Fibroblast of lung (primary cell): ENCODE measurements around the gene RPAIN. TPM values are rescaled to one million over a fixed set of nuclear protein-coding genes. Genes with fewer than 3 reads are reported as not detected.

ENCODE experiments used
- DNase-seq, 2 donors: peaks; one replicate each; pipeline versions ENCODE4 v3.0.0 to v3.0.0-alpha.2; 2010; ENCODE audit warnings: low read depth in 2 of 2
- H2AFZ ChIP-seq: 2 replicates; pipeline ENCODE4 v1.5.1; 2012; ENCODE audit warnings: low read length, control low read depth, inconsistent platforms
- H3K27ac ChIP-seq: 2 replicates; pipeline ENCODE4 v1.5.1; 2011; ENCODE audit warnings: low read length, control low read depth; ENCODE audit not compliant: insufficient read depth
- H3K27me3 ChIP-seq: 2 replicates; pipeline ENCODE4 v1.5.1; 2011; ENCODE audit warnings: mild to moderate bottlenecking, low read length; ENCODE audit not compliant: control insufficient read depth, insufficient read depth
- H3K36me3 ChIP-seq: 2 replicates; pipeline ENCODE4 v1.5.1; 2011; ENCODE audit warnings: low read length; ENCODE audit not compliant: control insufficient read depth, insufficient read depth
- H3K4me1 ChIP-seq: 2 replicates; pipeline ENCODE4 v1.5.1; 2011; ENCODE audit warnings: low read length; ENCODE audit not compliant: control insufficient read depth, insufficient read depth; ENCODE audit errors: extremely low read depth
- H3K4me2 ChIP-seq: 2 replicates; pipeline ENCODE4 v1.5.1; 2011; ENCODE audit warnings: low read length, control low read depth; ENCODE audit not compliant: insufficient read depth; ENCODE audit errors: extremely low read depth
- H3K4me3 ChIP-seq, 4 experiments: fragments of 200-600 bp in 1 of 4; sonication (generic) in 1 of 4; replicated peaks in 1 of 4; 2 replicates each; pipeline ENCODE4 v1.5.1; 2011 to 2016; ENCODE audit warnings: low read length in 4 of 4, low read depth in 3 of 4, mild to moderate bottlenecking in 3 of 4, control low read depth in 2 of 4, inconsistent platforms in 1 of 4, mixed read lengths in 1 of 4; ENCODE audit not compliant: insufficient read depth in 1 of 4; ENCODE audit errors: control extremely low read depth in 1 of 4
- H3K79me2 ChIP-seq: 2 replicates; pipeline ENCODE4 v1.5.1; 2012; ENCODE audit warnings: mild to moderate bottlenecking, low read length, inconsistent platforms; ENCODE audit not compliant: control insufficient read depth, insufficient read depth
- H3K9ac ChIP-seq: 2 replicates; pipeline ENCODE4 v1.5.1; 2011; ENCODE audit warnings: mild to moderate bottlenecking, low read length, control low read depth; ENCODE audit not compliant: insufficient read depth
- H3K9me3 ChIP-seq: 2 replicates; pipeline ENCODE4 v1.5.1; 2012; ENCODE audit warnings: low read depth, low read length; ENCODE audit not compliant: control insufficient read depth, insufficient read depth
- H4K20me1 ChIP-seq: 2 replicates; pipeline ENCODE4 v1.5.1; 2011; ENCODE audit warnings: low read length; ENCODE audit not compliant: control insufficient read depth, insufficient read depth; ENCODE audit errors: extremely low read depth
- CTCF ChIP-seq, 2 donors: IDR thresholded peaks in 1 of 2; conservative IDR thresholded peaks in 1 of 2; 1 replicate in 1 of 2; 2 replicates in 1 of 2; pipeline ENCODE4 v1.5.1; 2011 to 2012; ENCODE audit warnings: low read length in 2 of 2, control low read depth in 1 of 2, inconsistent platforms in 1 of 2, low read depth in 1 of 2, mild to moderate bottlenecking in 1 of 2
- EZH2 ChIP-seq: IDR thresholded peaks from 2 replicates; pipeline ENCODE4 v1.5.1; 2012; ENCODE audit warnings: low read length, control low read depth, mild to moderate bottlenecking; ENCODE audit errors: missing control alignments
- polyA plus RNA-seq, 2 donors: library from polyadenylated mRNA; depleted of rRNA in 1 of 2; stranded (reverse) in 1 of 2; unstranded in 1 of 2; fragments of >200 nt; gene quantifications; 2 replicates each; pipeline ENCODE4 v1.2.1, GENCODE V29; 2011 to 2012; ENCODE audit warnings: missing spikeins in 1 of 2
- total RNA-seq: library from RNA; depleted of rRNA; stranded (reverse); fragments of >200 nt; gene quantifications from 2 replicates; pipeline ENCODE4 v1.2.1, GENCODE V29; 2014

The RPAIN gene
- total and polyA plus RNA-seq, 2 donors (not counting 1 experiment from before 2014, with no cell fraction given), result 21.4 to 53.3 TPM

DNA sequence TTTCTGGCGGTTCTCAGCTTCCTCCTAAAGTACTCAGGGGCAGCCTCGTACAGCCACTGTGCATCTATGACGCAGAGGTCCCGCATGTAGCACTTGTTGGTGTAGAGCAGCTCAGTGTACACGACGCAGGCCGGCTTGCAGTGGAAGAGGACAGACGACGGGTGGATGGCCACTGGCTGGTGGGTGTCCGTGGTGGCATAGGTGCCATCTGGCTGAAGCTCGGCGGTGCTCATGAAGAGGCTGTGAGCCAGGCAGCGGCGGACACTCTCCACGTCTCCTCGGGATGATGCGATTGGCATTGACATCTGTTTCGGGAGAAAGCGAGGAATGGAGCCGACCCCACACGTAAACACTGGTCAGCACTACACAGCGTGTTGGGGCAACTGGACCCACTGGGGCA lies 24.2 kb downstream of the RPAIN start:
- Histone ChIP-seq H3K4me1 (no peaks in the 10 kb centered on the region), H3K36me3 (peaks cover 9% of the 10 kb centered on the region)

DNA sequence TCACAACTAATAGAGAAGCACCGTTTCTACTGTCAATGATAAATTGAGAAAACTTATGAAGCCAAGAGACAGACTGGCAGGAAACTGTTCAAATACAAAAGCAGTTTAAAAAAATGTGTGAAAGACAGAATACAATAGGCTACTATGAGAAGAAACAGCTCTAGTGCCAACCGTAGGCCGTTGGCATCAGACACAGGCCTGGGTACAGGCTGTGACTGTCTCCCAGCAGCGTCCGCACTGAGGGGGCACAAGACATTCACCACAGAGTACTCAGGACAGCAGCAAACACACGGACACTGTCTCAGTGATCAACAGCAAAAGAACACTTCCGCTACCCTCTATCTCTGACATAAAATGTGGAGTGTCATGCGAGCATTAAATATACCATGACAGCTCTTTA lies 26.8 kb downstream of the RPAIN start:
- Histone ChIP-seq H3K27ac (no peak overlapping the region), H3K27me3 (no peaks in the 10 kb centered on the region), H2AFZ (no peak overlapping the region), H3K4me1 (no peaks in the 10 kb centered on the region), H3K4me3 (no peak overlapping the region), H3K36me3 (peaks cover 9% of the 10 kb centered on the region), H3K9me3 (no peaks in the 10 kb centered on the region), H3K9ac (no peak overlapping the region), H3K79me2 (no peaks in the 10 kb centered on the region), H3K4me2 (no peak overlapping the region), H4K20me1 (no peaks in the 10 kb centered on the region)
- TF ChIP-seq CTCF (conservative IDR thresholded peaks at IDR 0.05 in 1 of 2, IDR thresholded peaks at IDR 0.05 in 1 of 2; ENCODE audit: low read depth in 1 of 2, low read length in 2 of 2) (no peak), EZH2 (no peak)
- no peak for DNase-seq

More for the DNA sequence above, 24.2 kb downstream of the RPAIN start:
- no peak overlapping the region for H3K4me2 ChIP-seq
- no peaks in the 10 kb centered on the region for H4K20me1 ChIP-seq
- no peak overlapping the region for H2AFZ ChIP-seq
- H3K27me3 ChIP-seq, result no peaks in the 10 kb centered on the region
- H3K9ac ChIP-seq, result no peak overlapping the region
- H3K79me2 ChIP-seq, result no peaks in the 10 kb centered on the region
- H3K9me3 ChIP-seq, result no peaks in the 10 kb centered on the region
- no peak overlapping the region for H3K27ac ChIP-seq
- TF ChIP-seq CTCF (conservative IDR thresholded peaks at IDR 0.05 in 1 of 2, IDR thresholded peaks at IDR 0.05 in 1 of 2; ENCODE audit: low read depth in 1 of 2, low read length in 2 of 2) (no peak), EZH2 (no peak)
- DNase-seq, result no peak
- no peak overlapping the region for H3K4me3 ChIP-seq

GRCh38 chr17:5464717-5465507 lies 44.9 kb downstream of the RPAIN start:
- H3K9ac ChIP-seq, result no peak overlapping the region
- H2AFZ ChIP-seq, result no peak overlapping the region
- H3K36me3 ChIP-seq, result peaks cover 9% of the 10 kb centered on the region
- peaks cover 62% of the 10 kb centered on the region for H3K79me2 ChIP-seq
- H3K9me3 ChIP-seq, result no peaks in the 10 kb centered on the region
- H3K27me3 ChIP-seq, result no peaks in the 10 kb centered on the region
- H3K4me1 ChIP-seq, result no peaks in the 10 kb centered on the region
- H3K27ac ChIP-seq, result no peak overlapping the region
- no peaks in the 10 kb centered on the region for H4K20me1 ChIP-seq
- H3K4me2 ChIP-seq, result no peak overlapping the region
- no peak for DNase-seq
- TF ChIP-seq CTCF (conservative IDR thresholded peaks at IDR 0.05 in 1 of 2, IDR thresholded peaks at IDR 0.05 in 1 of 2; ENCODE audit: low read depth in 1 of 2, low read length in 2 of 2), result no peak
- TF ChIP-seq EZH2, result no peak
- H3K4me3 ChIP-seq, result no peak overlapping the region
